HepG2 (cell line): ENCODE data around the gene SBK3. TPM values are rescaled to one million over a fixed set of nuclear protein-coding genes. Genes with fewer than 3 reads are reported as not detected.
A peak's percentile ranks its signal among the peaks of the same experiment; 100 is the strongest.

ENCODE experiments used
- ATAC-seq: fragments of 200-7000 bp; cut with Tn5 transposase; 3 replicates; pipeline ENCODE4 v1.9.1; 2020; ENCODE audit warnings: mild to moderate bottlenecking, moderate library complexity
- BruUV-seq: library from RNA; stranded (reverse); fragments of 400-500 nt; replicated peaks from 2 replicates; lab custom pipeline; 2021; lab: Mats Ljungman, UMichigan
- CTCF ChIA-PET: fragments of 300-600 bp; formaldehyde crosslinking; extraction: SDS; loops from one replicate; lab custom pipeline; 2021; ENCODE audit warnings: low total read pairs, inconsistent platforms, low intra/inter-chr PET ratio; lab: Yijun Ruan, JAX
- POLR2A ChIA-PET: fragments of 350-600 bp; sonication (Branson Sonifier 250); formaldehyde crosslinking; loops from one replicate; lab custom pipeline; 2020; ENCODE audit warnings: antibody characterized with exemption, inconsistent platforms; lab: Yijun Ruan, JAX
- DNase-seq: peaks from one replicate; pipeline ENCODE4 v3.0.0-alpha.2; 2015; ENCODE audit warnings: low spot score
- FAIRE-seq: peaks from 3 replicates; lab custom pipeline; 2011; peaks lifted over from hg19 to GRCh38; lab: Jason Lieb, UNC
- H2AFZ ChIP-seq: one replicate; pipeline ENCODE4 v1.6.1; 2011; ENCODE audit warnings: low read length, inconsistent platforms
- H3K27ac ChIP-seq: fragments of 300-600 bp; 3 replicates; pipeline ENCODE4 v1.8.0; 2011; ENCODE audit warnings: mixed run types, mild to moderate bottlenecking, mixed read lengths, low read length, inconsistent platforms; ENCODE audit not compliant: insufficient read depth; ENCODE audit errors: extremely low read length
- H3K27me3 ChIP-seq, 2 experiments: fragments of 200-600 bp in 1 of 2; 2 replicates in 1 of 2; 3 replicates in 1 of 2; pipeline versions ENCODE4 v1.6.0 to v1.8.0; 2011; ENCODE audit warnings: low read length in 2 of 2, mild to moderate bottlenecking in 2 of 2, moderate library complexity in 2 of 2, inconsistent platforms in 1 of 2; ENCODE audit not compliant: insufficient read depth in 2 of 2, control insufficient read depth in 1 of 2
- H3K36me3 ChIP-seq, 2 experiments: fragments of 200-600 bp in 1 of 2; replicated peaks in 1 of 2; 2 replicates in 1 of 2; 3 replicates in 1 of 2; pipeline versions ENCODE4 v1.5.1 to v1.8.0; 2011; ENCODE audit warnings: low read length in 2 of 2, inconsistent platforms in 1 of 2; ENCODE audit not compliant: insufficient read depth in 2 of 2, control insufficient read depth in 1 of 2
- H3K4me1 ChIP-seq: 2 replicates; pipeline ENCODE4 v1.5.1; 2012; ENCODE audit warnings: low read length, inconsistent platforms; ENCODE audit not compliant: insufficient read depth
- H3K4me2 ChIP-seq: 2 replicates; pipeline ENCODE4 v1.6.0; 2011; ENCODE audit warnings: low read depth, low read length, inconsistent platforms
- H3K4me3 ChIP-seq, 3 experiments: fragments of 200-600 bp in 1 of 3; sonication (generic), shearing (Covaris generic) in 1 of 3; replicated peaks in 1 of 3; 2 replicates each; pipeline ENCODE4 v1.5.1; 2011 to 2016; ENCODE audit warnings: low read length in 3 of 3, inconsistent platforms in 2 of 3, low read depth in 2 of 3, mild to moderate bottlenecking in 2 of 3, control low read depth in 1 of 3, mixed read lengths in 1 of 3; ENCODE audit not compliant: insufficient read depth in 1 of 3
- H3K79me2 ChIP-seq: one replicate; pipeline ENCODE4 v1.6.1; 2011; ENCODE audit warnings: low read length, inconsistent platforms; ENCODE audit not compliant: insufficient read depth
- H3K9ac ChIP-seq: 2 replicates; pipeline ENCODE4 v1.6.0; 2011; ENCODE audit warnings: mild to moderate bottlenecking, low read depth, low read length, inconsistent platforms; ENCODE audit not compliant: insufficient read depth
- H3K9me3 ChIP-seq: 2 replicates; pipeline ENCODE4 v1.5.1; 2012; ENCODE audit warnings: mild to moderate bottlenecking, low read length
- H4K20me1 ChIP-seq: 2 replicates; pipeline ENCODE4 v1.6.0; 2011; ENCODE audit warnings: inconsistent platforms, mild to moderate bottlenecking, low read length, moderate library complexity; ENCODE audit not compliant: insufficient read depth
- AGO1 ChIP-seq: fragments of 200-400 bp; formaldehyde crosslinking; IDR thresholded peaks from 2 replicates; pipeline ENCODE4 v1.6.1; 2017; ENCODE audit warnings: mild to moderate bottlenecking, low read depth, low read length, moderate library complexity; ENCODE audit not compliant: poor library complexity, severe bottlenecking
- EP300 ChIP-seq, 3 experiments: sonication (generic) in 1 of 3; formaldehyde crosslinking in 1 of 3; IDR thresholded peaks; 2 replicates each; pipeline versions ENCODE4 v1.5.1 to v1.6.1; 2011 to 2020; ENCODE audit warnings: low read depth in 2 of 3, low read length in 2 of 3, borderline replicate concordance in 1 of 3, improper control_type of control experiment in 1 of 3, mild to moderate bottlenecking in 1 of 3, missing genetic modification reagents in 1 of 3, moderate library complexity in 1 of 3
- FOXP1 ChIP-seq, 2 experiments: fragments of 450-650 bp in 1 of 2; IDR thresholded peaks; 2 replicates each; pipeline ENCODE4 v1.6.1; 2017 to 2018; ENCODE audit warnings: antibody characterized with exemption in 1 of 2
- KLF15 ChIP-seq: sonication (generic); formaldehyde crosslinking; IDR thresholded peaks from 2 replicates; pipeline ENCODE4 v1.8.1; 2023; ENCODE audit warnings: borderline replicate concordance, mild to moderate bottlenecking, inconsistent platforms, missing genetic modification reagents, mixed read lengths
- MEIS2 ChIP-seq: sonication (generic); formaldehyde crosslinking; IDR thresholded peaks from 2 replicates; pipeline ENCODE4 v1.9.0; 2021; ENCODE audit warnings: mild to moderate bottlenecking, missing genetic modification reagents
- MYPOP ChIP-seq: sonication (generic); formaldehyde crosslinking; IDR thresholded peaks from 2 replicates; pipeline ENCODE4 v1.8.1; 2023; ENCODE audit warnings: mild to moderate bottlenecking, moderate library complexity, missing genetic modification reagents
- PHF21A ChIP-seq: sonication (generic); formaldehyde crosslinking; IDR thresholded peaks from 2 replicates; pipeline ENCODE4 v1.5.0; 2020; ENCODE audit warnings: mild to moderate bottlenecking, missing genetic modification reagents
- RBFOX2 ChIP-seq: fragments of 200-400 bp; formaldehyde crosslinking; IDR thresholded peaks from 2 replicates; pipeline ENCODE4 v1.6.1; 2017; ENCODE audit warnings: low read depth, mild to moderate bottlenecking, low read length
- SALL1 ChIP-seq: sonication (generic); formaldehyde crosslinking; IDR thresholded peaks from 2 replicates; pipeline ENCODE4 v1.8.0; 2022; ENCODE audit warnings: mild to moderate bottlenecking, missing genetic modification reagents
- SAP130 ChIP-seq: IDR thresholded peaks from 2 replicates; pipeline ENCODE4 v1.6.1; 2016; ENCODE audit warnings: low read depth
- SRSF1 ChIP-seq: fragments of 200-400 bp; formaldehyde crosslinking; optimal IDR thresholded peaks from 2 replicates; pipeline ENCODE3; 2017; ENCODE audit warnings: mild to moderate bottlenecking, low read depth, low read length, moderate library complexity
- ZBTB25 ChIP-seq: IDR thresholded peaks from 2 replicates; pipeline ENCODE4 v1.6.1; 2018; ENCODE audit warnings: missing genetic modification reagents
- ZNF281 ChIP-seq: sonication (generic); formaldehyde crosslinking; IDR thresholded peaks from 2 replicates; pipeline ENCODE4 v1.4.0; 2020; ENCODE audit warnings: missing genetic modification reagents, borderline replicate concordance
- ZNF782 ChIP-seq: sonication (generic); formaldehyde crosslinking; IDR thresholded peaks from 2 replicates; pipeline ENCODE4 v1.4.0; 2020; ENCODE audit warnings: missing genetic modification reagents, mild to moderate bottlenecking, borderline replicate concordance
- ZSCAN12 ChIP-seq: sonication (generic); formaldehyde crosslinking; IDR thresholded peaks from 2 replicates; pipeline ENCODE4 v1.9.0; 2021; ENCODE audit warnings: mild to moderate bottlenecking, missing genetic modification reagents
- WGBS: methylation state at CpG from one replicate; pipeline ENCODE4 v1.1.6; 2017; ENCODE audit warnings: low lambda C conversion rate; 5-methylcytosine and 5-hydroxymethylcytosine counted together
- in situ Hi-C: cut with HindIII; loops from 2 replicates; pipeline ENCODE4 v1.10.0; 2017; ENCODE audit warnings: low pct_unique_long_range_greater_than_20kb; ENCODE audit not compliant: extremely low pct_ligation_motif_present
- intact Hi-C: fragments of 100-400 bp; cut with micrococcal nuclease; formaldehyde crosslinking; loops from one replicate; pipeline ENCODE4 v1.10.0; 2022; ENCODE audit not compliant: unreplicated experiment
- polyA plus RNA-seq, 8 experiments: library from polyadenylated mRNA; depleted of rRNA in 3 of 8; stranded (reverse) in 7 of 8; unstranded in 1 of 8; fragments of >200 nt; fragmentation: Illumina TruSeq in 4 of 8; extraction: Trizol in 4 of 8; gene quantifications; 2 replicates each; pipeline versions ENCODE4 v1.2.1 to v1.2.3, GENCODE V29; 2011 to 2016; ENCODE audit warnings: low read depth in 4 of 8, missing spikeins in 1 of 8, mixed read lengths in 1 of 8; ENCODE audit not compliant: insufficient read depth in 1 of 8
- total RNA-seq, 5 experiments: library from RNA; depleted of rRNA; stranded (reverse); fragments of >200 nt; fragmentation: Illumina TruSeq; extraction: Trizol; gene quantifications; 2 replicates each; pipeline ENCODE4 v1.2.3, GENCODE V29; 2016; ENCODE audit warnings: low read depth in 1 of 5

The SBK3 gene
- total and polyA plus RNA-seq, 2 of the 13 experiments (the other 11 are each of a cell fraction or from before 2014, with no cell fraction given), result 0.66 to 0.77 TPM

- peak; percentile 21; the same call in 2 of the 3 replicates for ATAC-seq
- Histone ChIP-seq H3K27ac (no peak overlapping the region), H3K9ac (0 out of 2 replicates have a peak overlapping the region, but pooled peaks have one; percentile 3), H3K4me3 (peak overlapping the region; percentile 21 to 69 (median 36); a peak in 4 of 6 replicates), H3K27me3 (no peaks in the 10 kb centered on the region; a peak in 1 of 5 replicates), H3K36me3 (no peaks in the 10 kb centered on the region), H3K4me1 (peaks cover 56% of the 10 kb centered on the region), H3K9me3 (no peaks in the 10 kb centered on the region), H2AFZ (no peak overlapping the region), H3K79me2 (no peaks in the 10 kb centered on the region), H4K20me1 (no peaks in the 10 kb centered on the region), H3K4me2 (peak overlapping the region; percentile 77)
- peak; percentile 35 for DNase-seq
- 6% methylated on average over 9 of the region's 23 CpGs for WGBS
- ChIA-PET POLR2A (interaction anchor here (1.2 to 2.4 kb wide), 4 partner anchors 8 to 55 kb away, joined by 4 to 11 read pairs (median 6); partner anchors contain the start of genes FIZ1 and ZNF524), CTCF (no interaction called here)
- in situ Hi-C loops (no loop called here), intact Hi-C loops (no loop called here)
- no peak for FAIRE-seq
- no TSS peak for BruUV-seq
- TF ChIP-seq ZSCAN12 (CRISPR knock-in tag), result no peak
- TF ChIP-seq KLF15 (CRISPR knock-in tag), result no peak
- TF ChIP-seq EP300 (IDR thresholded peaks at IDR 0.05; ENCODE audit: low read depth in 2 of 2, low read length in 2 of 2), result 0 out of 4 replicates have a peak, but pooled peaks of 1 of the 2 experiments have one; percentile 37
- 0 out of 2 replicates have a peak, but pooled peaks have one; percentile 43 for TF ChIP-seq EP300 (CRISPR knock-in tag; IDR thresholded peaks at IDR 0.05; ENCODE audit: borderline replicate concordance)
- TF ChIP-seq FOXP1 (IDR thresholded peaks at IDR 0.05), result no peak
- TF ChIP-seq FOXP1 (CRISPR knock-in tag; IDR thresholded peaks at IDR 0.05), result peak; percentile 34; the same call in 1 of the 2 replicates
- TF ChIP-seq SAP130 (CRISPR knock-in tag), result peak; percentile 64
- no peak for TF ChIP-seq MYPOP
- no peak for TF ChIP-seq ZBTB25
- TF ChIP-seq AGO1, result peak; percentile 52
- TF ChIP-seq ZNF782, result no peak
- TF ChIP-seq RBFOX2, result peak; percentile 50
- TF ChIP-seq SALL1 (CRISPR knock-in tag), result 0 out of 2 replicates have a peak, but pooled peaks have one; percentile 37
- peak; percentile 55; the same call in 1 of the 2 replicates for TF ChIP-seq ZNF281
- no peak for TF ChIP-seq MEIS2 (CRISPR knock-in tag)
- 0 out of 2 replicates have a peak, but pooled peaks have one; percentile 25 for TF ChIP-seq PHF21A (CRISPR knock-in tag)
- no peak for TF ChIP-seq SRSF1
Measured at GRCh38 chr19:55544776-55545439, 435 bp downstream of the SBK3 start.
